HEK293 (cell line): ENCODE measurements around the gene PRPH2.

ENCODE experiments used
- CTCF ChIP-seq: fragments of 450-650 bp; formaldehyde crosslinking; IDR thresholded peaks from 2 replicates; pipeline ENCODE4 v1.5.1; 2016; ENCODE audit warnings: missing biosample characterization, missing genetic modification characterization
- HOXA7 ChIP-seq: sonication (generic); formaldehyde crosslinking; IDR thresholded peaks from 2 replicates; pipeline ENCODE4 v1.8.1; 2022; ENCODE audit warnings: missing genetic modification reagents, borderline replicate concordance
- ZNF114 ChIP-seq: fragments of 450-650 bp; formaldehyde crosslinking; IDR thresholded peaks from 2 replicates; pipeline ENCODE4 v1.5.0; 2017; ENCODE audit warnings: missing biosample characterization, missing genetic modification characterization
- ZNF473 ChIP-seq: fragments of 450-650 bp; formaldehyde crosslinking; IDR thresholded peaks from 2 replicates; pipeline ENCODE4 v1.5.1; 2017; ENCODE audit warnings: missing biosample characterization, missing genetic modification characterization

GRCh38 chr6:42769836-42770235 lies 47.4 kb upstream of the PRPH2 start:
- TF ChIP-seq CTCF (tag by site-specific recombination) (no peak), HOXA7 (CRISPR knock-in tag) (no peak), ZNF473 (tag by site-specific recombination) (no peak), ZNF114 (tag by site-specific recombination) (no peak)
